NCI-H1048 (cell line): ENCODE data around the gene FSTL1.

Experiments
- DNase-seq: peaks from one replicate; lab custom pipeline; 2025; lab: John Stamatoyannopoulos, UW

Gene FSTL1

GRCh38 chr3:120468635-120469295, 18.0 kb upstream of the FSTL1 start:
- DNase-seq: no peak

GRCh38 chr3:120462409-120462959, 11.7 kb upstream of the FSTL1 start:
- no peak for DNase-seq

GRCh38 chr3:120461416-120461815, 10.6 kb upstream of the FSTL1 start:
- no peak for DNase-seq

- no peak for DNase-seq
Measured at GRCh38 chr3:120460862-120461261, 10.1 kb upstream of the FSTL1 start.

GRCh38 chr3:120460181-120460790, 9.5 kb upstream of the FSTL1 start:
- no peak for DNase-seq

GRCh38 chr3:120459196-120459595, 8.4 kb upstream of the FSTL1 start:
- DNase-seq: no peak

- no peak for DNase-seq
Measured at GRCh38 chr3:120457827-120458226, 7.0 kb upstream of the FSTL1 start.

- DNase-seq: no peak
Measured at GRCh38 chr3:120454076-120454689, 3.4 kb upstream of the FSTL1 start.

- DNase-seq: no peak
Measured at GRCh38 chr3:120452816-120453215, 2.0 kb upstream of the FSTL1 start.

GRCh38 chr3:120451806-120452205, 1.0 kb upstream of the FSTL1 start:
- no peak for DNase-seq

GRCh38 chr3:120451272-120451761, 525 bp upstream of the FSTL1 start:
- DNase-seq: no peak

- no peak for DNase-seq
Measured at GRCh38 chr3:120449701-120450599, 842 bp downstream of the FSTL1 start.

GRCh38 chr3:120449251-120449650, 1.5 kb downstream of the FSTL1 start:
- DNase-seq: no peak

- no peak for DNase-seq
Measured at GRCh38 chr3:120448756-120449155, 2.0 kb downstream of the FSTL1 start.

- DNase-seq: no peak
Measured at GRCh38 chr3:120446891-120447668, 3.7 kb downstream of the FSTL1 start.

- DNase-seq: no peak
Measured at GRCh38 chr3:120445654-120446053, 5.1 kb downstream of the FSTL1 start.

- no peak for DNase-seq
Measured at GRCh38 chr3:120443626-120444123, 7.1 kb downstream of the FSTL1 start.

GRCh38 chr3:120442975-120443517, 7.7 kb downstream of the FSTL1 start:
- DNase-seq: no peak

GRCh38 chr3:120441776-120442175, 9.0 kb downstream of the FSTL1 start:
- no peak for DNase-seq

- no peak for DNase-seq
Measured at GRCh38 chr3:120440762-120441161, 10.0 kb downstream of the FSTL1 start.
